ENCODE data around the gene NDUFA12.

Gene NDUFA12

DNA sequence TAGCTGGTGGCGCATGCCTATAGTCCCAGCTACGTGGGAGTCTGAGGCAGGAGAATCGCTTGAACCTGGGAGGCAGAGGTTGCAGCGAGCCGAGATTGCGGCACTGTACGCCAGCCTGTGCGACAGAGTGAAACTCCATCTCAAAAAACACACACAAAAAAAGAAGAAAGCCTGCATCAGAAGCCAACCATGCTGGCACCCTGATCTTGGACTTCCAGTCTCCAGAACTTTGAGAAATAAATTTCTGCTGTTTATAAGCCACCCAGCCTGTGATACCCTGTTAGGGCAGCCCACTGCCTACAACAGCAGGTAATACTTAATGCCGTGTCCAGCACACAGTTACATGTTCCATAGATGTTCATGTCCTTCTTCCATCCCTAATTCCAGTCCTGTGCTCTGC is 62.7 kb downstream of the NDUFA12 start:
- no peak overlapping the region for H3K4me3 ChIP-seq (ENCODE audit: low read depth, low read length)
- TF ChIP-seq CTCF (IDR thresholded peaks at IDR 0.05; ENCODE audit: low read depth, low read length, missing control alignments), result no peak
- in situ Hi-C loops (cut with HindIII; ENCODE audit: low sequenced_read_pairs), result no loop called here
- DNase-seq (ENCODE audit: low read depth), result no peak

DNA sequence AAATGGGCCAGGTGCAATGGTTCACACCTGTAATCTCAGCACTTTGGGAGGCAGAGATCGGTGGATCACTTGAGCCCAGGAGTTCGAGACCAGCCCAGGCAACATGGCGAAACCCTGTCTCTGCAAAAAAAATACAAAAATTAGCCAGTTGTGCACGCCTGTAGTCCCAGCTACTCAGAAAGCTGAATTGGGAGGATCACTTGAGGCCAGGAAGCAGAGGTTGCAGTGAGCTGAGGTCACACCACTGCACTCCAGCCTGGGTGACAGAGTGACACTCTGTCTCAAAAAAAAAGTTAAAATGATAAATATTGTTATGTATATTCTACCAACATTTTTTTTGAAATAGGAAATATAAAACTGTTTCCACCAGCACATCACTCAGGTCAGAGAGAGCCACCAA is 64.9 kb downstream of the NDUFA12 start:
- no peak for DNase-seq (ENCODE audit: low read depth)
- H3K4me3 ChIP-seq (ENCODE audit: low read depth, low read length), result no peak overlapping the region
- in situ Hi-C loops (cut with HindIII; ENCODE audit: low sequenced_read_pairs), result no loop called here
- no peak for TF ChIP-seq CTCF (IDR thresholded peaks at IDR 0.05; ENCODE audit: low read depth, low read length, missing control alignments)

DNA sequence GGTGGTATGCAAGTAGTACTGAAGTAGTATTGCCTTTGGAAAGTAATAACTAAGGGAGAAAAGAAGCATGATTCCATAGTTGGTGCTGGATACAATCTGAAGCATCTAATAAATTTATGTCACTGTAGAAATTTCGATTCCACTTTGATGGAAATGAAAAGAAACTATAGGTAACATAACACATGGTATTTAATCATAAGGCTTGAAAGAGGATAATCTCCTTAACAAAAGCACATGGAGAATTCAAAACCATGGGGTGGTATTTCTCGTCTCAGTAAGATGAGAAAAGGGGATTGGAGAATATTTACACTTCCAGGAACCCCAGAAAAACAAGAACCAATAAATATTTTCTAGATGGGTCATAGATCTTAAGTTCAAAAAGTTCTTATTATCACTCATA is 72.7 kb downstream of the NDUFA12 start:
- no peak for TF ChIP-seq CTCF (IDR thresholded peaks at IDR 0.05; ENCODE audit: low read depth, low read length, missing control alignments)
- no peak for DNase-seq (ENCODE audit: low read depth)
- in situ Hi-C loops (cut with HindIII; ENCODE audit: low sequenced_read_pairs), result no loop called here
- H3K4me3 ChIP-seq (ENCODE audit: low read depth, low read length), result no peak overlapping the region

GRCh38 chr12:94930216-94930654 is 73.3 kb downstream of the NDUFA12 start:
- no peak for TF ChIP-seq CTCF (IDR thresholded peaks at IDR 0.05; ENCODE audit: low read depth, low read length, missing control alignments)
- in situ Hi-C loops (cut with HindIII; ENCODE audit: low sequenced_read_pairs), result no loop called here
- DNase-seq (ENCODE audit: low read depth), result no peak
- H3K4me3 ChIP-seq (ENCODE audit: low read depth, low read length), result no peak overlapping the region

DNA sequence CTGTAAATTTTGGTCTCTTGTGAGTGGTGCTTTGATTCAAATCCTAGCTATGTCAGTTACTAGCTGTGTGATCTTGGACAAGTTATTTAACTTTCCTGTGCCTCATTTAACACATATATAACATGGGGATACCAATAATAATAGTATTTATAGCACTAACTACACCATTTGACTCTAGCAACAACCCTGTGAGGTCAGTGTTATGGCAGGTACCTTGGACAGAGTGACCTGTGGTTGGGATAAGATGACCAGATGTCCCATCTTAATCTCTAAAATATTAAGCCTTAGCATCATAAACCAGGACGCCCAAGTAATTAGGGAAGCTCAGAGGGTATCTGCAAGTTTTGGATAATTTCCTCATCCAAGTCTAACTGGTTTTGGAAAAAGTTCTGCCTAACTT is 73.7 kb downstream of the NDUFA12 start:
- H3K4me3 ChIP-seq (ENCODE audit: low read depth, low read length), result no peak overlapping the region

GRCh38 chr12:94925729-94926128 is 77.8 kb downstream of the NDUFA12 start:
- in situ Hi-C loops (cut with HindIII; ENCODE audit: low sequenced_read_pairs), result no loop called here
- no peak overlapping the region for H3K4me3 ChIP-seq (ENCODE audit: low read depth, low read length)

More for the DNA sequence above, 73.7 kb downstream of the NDUFA12 start:
- no peak for TF ChIP-seq CTCF (IDR thresholded peaks at IDR 0.05; ENCODE audit: low read depth, low read length, missing control alignments)
- no peak for DNase-seq (ENCODE audit: low read depth)
- in situ Hi-C loops (cut with HindIII; ENCODE audit: low sequenced_read_pairs), result no loop called here

More at GRCh38 chr12:94925729-94926128, 77.8 kb downstream of the NDUFA12 start:
- no peak for TF ChIP-seq CTCF (IDR thresholded peaks at IDR 0.05; ENCODE audit: low read depth, low read length, missing control alignments)
- DNase-seq (ENCODE audit: low read depth), result no peak
